Mesothelial cell of epicardium (in vitro differentiated cells): ENCODE results near the gene CTRL. TPM values are rescaled to one million over a fixed set of nuclear protein-coding genes. Genes with fewer than 3 reads are reported as not detected.

Experiments used
- DNase-seq, 2 experiments: peaks; one replicate each; pipeline ENCODE4 v3.0.0; 2021; ENCODE audit warnings: low spot score in 2 of 2; ENCODE audit not compliant: unreplicated experiment in 2 of 2
- H3K27ac Mint-ChIP-seq: 2 replicates; pipeline ENCODE4 v1.8.0; 2021; ENCODE audit warnings: mixed read lengths
- H3K27me3 Mint-ChIP-seq: 2 replicates; pipeline ENCODE4 v1.8.0; 2021; ENCODE audit warnings: low read depth, mixed read lengths
- H3K36me3 Mint-ChIP-seq: 2 replicates; pipeline ENCODE4 v1.8.0; 2021; ENCODE audit warnings: mixed read lengths
- H3K4me1 Mint-ChIP-seq: 2 replicates; pipeline ENCODE4 v1.8.0; 2021; ENCODE audit warnings: mixed read lengths
- H3K4me3 Mint-ChIP-seq: 2 replicates; pipeline ENCODE4 v1.8.0; 2021; ENCODE audit warnings: mild to moderate bottlenecking, moderate library complexity, mixed read lengths
- H3K9me3 Mint-ChIP-seq: 2 replicates; pipeline ENCODE4 v1.8.0; 2021; ENCODE audit warnings: mixed read lengths
- CTCF ChIP-seq: fragments of 200-600 bp; sonication (generic); IDR thresholded peaks from one replicate; pipeline ENCODE4 v1.5.0; 2021; ENCODE audit warnings: antibody characterized with exemption; ENCODE audit not compliant: unreplicated experiment
- total RNA-seq: library from RNA; stranded (reverse); gene quantifications from 3 replicates; pipeline ENCODE4 v1.2.1, GENCODE V29; 2021

Gene CTRL
- 1.00 to 1.5 TPM (median 1.4 TPM) in 3 replicates for total RNA-seq

DNA sequence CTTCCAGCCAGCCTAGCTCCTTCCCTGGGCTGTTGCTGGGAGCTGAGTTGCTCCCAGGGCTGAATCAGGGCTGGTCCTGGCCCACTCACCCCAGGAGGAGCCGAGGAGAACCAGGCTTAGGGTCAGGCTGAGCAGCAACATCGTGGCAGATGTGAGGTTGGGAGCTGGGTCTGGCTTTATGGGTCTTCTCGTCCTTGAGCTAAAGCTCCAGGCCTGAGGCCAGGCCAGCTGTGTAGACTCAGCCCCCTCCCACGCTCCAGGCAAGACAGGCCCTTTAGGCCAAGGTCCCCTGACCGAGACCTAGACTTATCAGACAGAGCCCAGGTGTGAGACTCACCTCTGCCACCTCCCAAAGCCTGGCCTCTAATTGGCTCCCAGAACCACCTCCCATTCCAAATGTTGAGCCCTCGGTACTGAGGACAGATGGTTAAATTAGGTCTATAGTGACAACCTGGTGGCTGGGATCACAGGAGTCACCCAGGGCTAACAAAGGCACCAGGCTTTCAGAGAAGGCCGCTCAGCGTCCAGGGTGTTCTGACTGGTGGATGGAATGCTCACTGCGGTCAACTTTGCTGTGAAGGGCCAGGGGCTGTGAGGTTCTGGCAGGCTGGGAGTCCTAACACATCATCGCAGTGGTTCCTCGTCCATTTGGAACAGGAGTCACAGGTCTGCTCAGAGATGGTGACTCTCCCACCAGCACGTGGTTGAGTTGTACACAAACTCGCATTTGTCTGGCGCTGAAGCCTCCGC is at the start of gene CTRL:
TSS of gene CTRL (minus strand) at position 151 of the 750 bp plus-strand sequence. CDS start at position 141, 10 bp downstream.
- H3K4me3 Mint-ChIP-seq = no peak within 1 kb of the TSS
- no peak for TF ChIP-seq CTCF
- peaks cover 14% of the 10 kb centered on the region for H3K4me1 Mint-ChIP-seq
- peaks cover 2% of the 10 kb centered on the region for H3K36me3 Mint-ChIP-seq
- H3K27me3 Mint-ChIP-seq = no peaks in the 10 kb centered on the region
- no peak within 1 kb of the TSS for H3K27ac Mint-ChIP-seq
- no peaks in the 10 kb centered on the region for H3K9me3 Mint-ChIP-seq
- no peak for DNase-seq

DNA sequence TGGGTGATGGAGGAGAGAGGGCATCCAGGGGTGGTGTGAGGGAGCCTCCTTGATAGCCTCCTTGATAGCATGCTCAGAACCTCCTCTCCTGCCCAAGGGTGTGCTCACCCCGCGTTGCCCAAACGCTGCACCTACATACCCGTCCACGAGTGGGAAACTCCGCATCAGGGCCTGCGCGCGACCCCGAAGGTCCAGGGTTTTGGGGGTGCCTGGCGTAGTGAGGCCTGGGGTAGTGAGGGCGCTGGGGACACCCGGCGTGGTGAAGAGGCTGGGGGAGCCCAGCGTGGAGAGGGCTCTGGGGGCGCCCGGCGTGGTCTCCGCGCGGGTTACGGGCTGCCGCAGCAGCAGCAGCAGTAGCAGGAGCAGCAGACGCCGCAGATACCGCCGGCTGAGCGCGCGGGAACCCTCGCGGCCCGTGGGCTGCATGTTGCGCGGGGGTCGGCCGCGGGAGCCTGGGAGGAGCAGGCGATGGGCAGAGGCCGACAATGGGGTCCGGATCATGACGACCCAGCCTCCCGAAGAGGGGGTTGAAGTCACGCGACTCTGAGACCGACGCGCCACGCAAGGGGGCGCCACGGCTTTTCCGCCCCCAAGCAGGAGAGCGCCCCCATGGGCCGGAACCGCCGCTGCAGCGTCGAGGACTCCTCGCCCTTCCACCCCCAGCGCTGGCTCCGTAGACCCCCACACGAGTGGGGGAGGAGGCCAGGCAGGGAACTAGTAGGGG is 48.5 kb upstream of the CTRL start, which contains the start of gene DPEP3:
TSS of gene DPEP3 (minus strand) at position 545 of the 724 bp plus-strand sequence. CDS start at position 426, 119 bp downstream.
- Mint-ChIP-seq H3K27ac (no peak within 1 kb of the TSS), H3K36me3 (no peaks in the 10 kb centered on the region), H3K27me3 (peaks cover 2% of the 10 kb centered on the region), H3K4me1 (peaks cover 2% of the 10 kb centered on the region), H3K4me3 (no peak within 1 kb of the TSS), H3K9me3 (no peaks in the 10 kb centered on the region)
- TF ChIP-seq CTCF = peak; percentile 32
- DNase-seq = no peak

- no peak overlapping the region for H3K4me3 Mint-ChIP-seq
- TF ChIP-seq CTCF = no peak
- no peaks in the 10 kb centered on the region for H3K9me3 Mint-ChIP-seq
- peaks cover 2% of the 10 kb centered on the region for H3K27me3 Mint-ChIP-seq
- no peak for DNase-seq
- H3K27ac Mint-ChIP-seq = no peak overlapping the region
- no peaks in the 10 kb centered on the region for H3K36me3 Mint-ChIP-seq
- H3K4me1 Mint-ChIP-seq = no peaks in the 10 kb centered on the region
Measured at GRCh38 chr16:67977469-67978227, 46.0 kb upstream of the CTRL start.

- H3K4me1 Mint-ChIP-seq = no peaks in the 10 kb centered on the region
- no peaks in the 10 kb centered on the region for H3K9me3 Mint-ChIP-seq
- H3K27ac Mint-ChIP-seq = no peak overlapping the region
- no peak for TF ChIP-seq CTCF
- DNase-seq = no peak
- no peak overlapping the region for H3K4me3 Mint-ChIP-seq
- H3K36me3 Mint-ChIP-seq = no peaks in the 10 kb centered on the region
- H3K27me3 Mint-ChIP-seq = peaks cover 2% of the 10 kb centered on the region
Measured at GRCh38 chr16:67977005-67977404, 45.3 kb upstream of the CTRL start.

DNA sequence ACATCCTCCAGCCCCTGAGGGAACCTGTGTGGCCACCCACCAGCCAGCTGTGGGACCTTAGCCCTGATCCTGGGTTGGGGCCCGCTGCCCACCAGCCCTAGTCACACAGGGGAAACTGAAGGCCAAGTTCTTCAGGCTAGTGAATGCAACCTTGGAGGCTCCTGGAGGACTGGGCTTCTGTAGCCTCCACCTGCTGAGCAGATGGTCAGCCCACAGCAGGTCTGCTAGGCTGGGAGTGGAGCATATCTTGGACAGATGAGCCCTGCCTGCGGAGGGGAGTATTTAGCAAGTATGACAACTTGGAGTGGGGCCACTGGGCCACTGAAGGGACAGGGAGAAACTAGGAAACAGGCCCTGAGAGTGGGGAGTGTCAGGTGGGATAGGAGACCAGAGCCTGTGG is 44.5 kb upstream of the CTRL start:
- Mint-ChIP-seq H3K4me1 (no peaks in the 10 kb centered on the region), H3K4me3 (no peak overlapping the region), H3K27ac (no peak overlapping the region), H3K36me3 (no peaks in the 10 kb centered on the region), H3K9me3 (no peaks in the 10 kb centered on the region), H3K27me3 (peaks cover 2% of the 10 kb centered on the region)
- no peak for DNase-seq
- no peak for TF ChIP-seq CTCF
